ENCODE results near the gene TMEM158.

The TMEM158 gene

GRCh38 chr3:45232521-45232920, 6.4 kb upstream of the TMEM158 start:
- no peak for DNase-seq (ENCODE audit: low read depth)

DNA sequence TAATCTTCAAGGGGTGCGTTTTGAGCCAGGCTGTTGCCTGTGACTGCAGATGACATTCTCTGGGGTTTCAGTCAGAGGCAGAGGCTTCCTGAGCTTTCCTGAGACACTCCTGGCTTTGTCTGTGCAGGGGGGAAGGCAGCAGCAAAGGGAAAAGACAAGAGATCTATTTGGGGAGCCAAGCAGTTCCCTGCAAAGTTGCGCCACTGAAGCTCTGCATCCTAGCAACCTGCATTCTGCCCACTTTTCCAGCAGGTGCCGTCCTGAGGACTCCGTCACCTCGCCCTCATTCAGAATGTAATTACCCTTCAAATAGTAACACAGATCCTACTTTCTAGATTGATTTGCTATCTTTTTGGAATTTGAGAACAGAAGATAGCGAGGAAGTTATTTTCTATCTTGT, 1.9 kb upstream of the TMEM158 start:
- DNase-seq (ENCODE audit: low read depth): no peak

DNA sequence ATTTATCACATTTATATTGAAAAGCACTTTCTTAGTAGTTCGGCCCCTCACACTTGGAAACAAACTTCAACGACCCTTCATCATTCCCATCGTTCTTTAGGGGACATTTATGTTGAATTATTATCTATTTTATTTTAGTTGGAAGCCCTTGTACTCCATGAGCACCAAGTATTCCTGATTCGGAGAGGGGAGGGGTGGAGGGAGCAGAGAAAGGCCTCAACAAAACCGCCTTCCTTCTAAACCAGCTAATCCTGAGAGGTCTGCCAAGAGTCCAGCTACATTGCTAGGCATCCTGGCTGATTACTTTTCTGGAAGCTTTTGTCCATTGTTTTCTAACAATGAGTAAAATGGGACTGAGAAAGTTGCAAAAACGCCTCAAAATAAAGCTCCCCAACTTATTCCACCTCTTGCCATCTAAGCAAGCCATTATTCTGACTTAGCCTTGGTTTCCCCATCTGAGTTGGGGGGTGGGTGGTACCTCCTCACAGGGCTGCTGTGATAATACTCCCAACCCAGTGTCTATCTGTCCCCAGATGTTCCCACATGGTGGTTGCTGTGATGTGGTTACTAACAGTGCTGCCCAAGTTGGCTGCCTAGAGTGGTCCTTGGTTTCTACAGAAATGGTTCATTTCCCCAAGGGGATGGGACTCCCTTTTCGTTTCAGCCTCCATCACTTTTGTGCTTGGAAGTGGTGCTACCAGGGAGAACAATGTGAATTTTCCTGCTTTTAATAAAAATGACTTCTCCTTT, 1.2 kb upstream of the TMEM158 start:
- DNase-seq (ENCODE audit: low read depth): no peak

GRCh38 chr3:45225465-45226205, 452 bp downstream of the TMEM158 start:
- DNase-seq (ENCODE audit: low read depth): no peak

- no peak for DNase-seq (ENCODE audit: low read depth)
These were observed 1.1 kb downstream of the TMEM158 start for GRCh38 chr3:45224824-45225464.

DNA sequence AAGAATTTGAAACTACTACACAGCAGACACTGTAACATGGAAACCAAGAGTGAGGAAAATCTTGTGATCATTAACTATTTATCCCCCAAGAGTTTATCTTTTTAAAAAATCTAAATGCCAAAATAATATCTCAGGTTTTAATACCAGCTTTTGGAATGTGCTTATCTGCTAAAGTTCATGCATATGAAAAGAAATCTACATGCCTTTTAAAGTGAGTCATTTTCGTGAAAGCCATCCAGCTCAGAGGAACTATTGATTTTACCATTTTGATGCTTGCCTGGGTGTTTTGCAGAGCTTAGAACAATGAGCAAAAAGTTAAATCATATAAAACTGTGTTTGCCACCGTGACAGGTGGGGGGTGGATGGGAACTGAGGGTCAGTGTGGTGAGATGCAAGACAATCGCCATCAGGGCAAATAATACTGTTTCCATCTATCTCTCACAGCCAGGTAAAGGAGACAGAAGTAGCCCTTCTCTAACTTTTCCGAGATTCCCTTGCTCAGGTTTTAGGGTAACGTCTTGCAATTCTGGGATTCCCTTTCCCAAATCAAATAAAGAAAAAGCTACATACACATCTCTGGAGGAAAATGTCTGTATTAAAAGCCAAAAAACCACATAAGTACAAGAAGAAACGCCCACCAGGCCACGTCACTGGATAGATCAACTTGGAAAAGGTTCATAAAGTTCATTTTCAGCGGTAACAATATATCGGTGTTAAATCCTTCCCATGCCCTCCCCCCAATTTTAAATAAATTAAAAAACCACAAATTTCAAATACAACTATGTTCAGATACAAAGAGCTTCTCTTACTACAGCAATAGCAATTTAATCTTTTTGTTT, 2.0 kb downstream of the TMEM158 start:
- no peak for DNase-seq (ENCODE audit: low read depth)

GRCh38 chr3:45219694-45220093, 6.4 kb downstream of the TMEM158 start:
- no peak for DNase-seq (ENCODE audit: low read depth)

DNA sequence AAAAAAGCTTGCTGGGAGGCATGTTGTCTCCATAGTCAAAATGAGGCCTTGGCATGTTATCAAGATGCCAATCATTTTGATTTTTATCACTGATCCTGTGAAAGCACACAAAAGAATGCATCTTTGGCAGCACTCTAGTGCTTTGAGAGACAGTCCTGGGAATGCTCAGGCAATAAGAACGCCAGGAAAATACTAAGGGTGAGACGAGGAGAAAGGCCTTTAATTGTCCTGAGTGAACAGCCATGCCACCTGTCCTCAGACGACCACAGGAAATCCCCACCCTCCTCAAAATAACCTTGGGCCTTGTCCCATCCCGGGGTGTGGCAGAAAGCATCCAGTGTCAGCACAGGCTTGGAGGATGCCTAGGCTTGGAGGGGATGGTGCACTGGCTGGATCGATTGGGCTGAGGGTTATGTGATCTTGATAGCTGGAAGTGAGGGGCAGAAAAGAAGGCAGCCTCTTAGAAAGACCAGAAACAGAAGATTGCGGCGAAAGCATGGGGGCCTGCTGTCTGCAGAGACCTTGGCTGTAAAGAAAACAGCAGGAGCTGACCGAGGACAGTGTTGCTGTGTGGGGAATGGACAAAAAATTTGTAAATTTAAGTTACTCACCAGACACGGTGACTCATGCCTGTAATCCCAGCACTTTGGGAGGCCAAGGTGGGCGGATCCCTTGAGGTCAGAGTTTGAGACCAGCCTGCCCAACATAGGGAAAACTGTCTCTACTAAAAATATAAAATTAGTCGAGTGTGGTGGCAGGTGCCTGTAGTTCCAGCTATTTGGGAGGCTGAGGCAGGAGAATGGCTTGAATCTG, 7.3 kb downstream of the TMEM158 start:
- no peak for DNase-seq (ENCODE audit: low read depth)

- DNase-seq (ENCODE audit: low read depth): no peak
These were observed 10.0 kb downstream of the TMEM158 start for GRCh38 chr3:45216021-45216609.

DNA sequence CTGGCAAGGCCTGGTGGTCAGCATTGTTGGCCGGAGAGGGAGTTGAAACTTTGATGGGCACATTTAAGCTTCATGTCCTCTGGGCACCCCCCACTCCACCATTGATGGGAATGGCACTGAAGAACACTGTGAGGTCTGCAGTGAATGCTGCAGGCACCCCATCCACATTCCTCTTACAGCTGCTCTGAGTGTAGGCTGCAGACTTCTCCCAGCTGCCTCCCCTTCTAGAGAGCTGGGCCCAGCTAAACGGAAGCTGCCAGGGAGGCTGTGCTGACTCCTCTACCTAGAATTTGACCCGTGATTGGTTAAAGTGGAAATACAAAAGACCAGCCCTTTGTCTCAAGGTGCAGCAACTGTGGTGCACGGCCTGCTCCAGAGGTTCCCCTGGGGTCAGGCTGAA, 10.6 kb downstream of the TMEM158 start:
- DNase-seq (ENCODE audit: low read depth): no peak

DNA sequence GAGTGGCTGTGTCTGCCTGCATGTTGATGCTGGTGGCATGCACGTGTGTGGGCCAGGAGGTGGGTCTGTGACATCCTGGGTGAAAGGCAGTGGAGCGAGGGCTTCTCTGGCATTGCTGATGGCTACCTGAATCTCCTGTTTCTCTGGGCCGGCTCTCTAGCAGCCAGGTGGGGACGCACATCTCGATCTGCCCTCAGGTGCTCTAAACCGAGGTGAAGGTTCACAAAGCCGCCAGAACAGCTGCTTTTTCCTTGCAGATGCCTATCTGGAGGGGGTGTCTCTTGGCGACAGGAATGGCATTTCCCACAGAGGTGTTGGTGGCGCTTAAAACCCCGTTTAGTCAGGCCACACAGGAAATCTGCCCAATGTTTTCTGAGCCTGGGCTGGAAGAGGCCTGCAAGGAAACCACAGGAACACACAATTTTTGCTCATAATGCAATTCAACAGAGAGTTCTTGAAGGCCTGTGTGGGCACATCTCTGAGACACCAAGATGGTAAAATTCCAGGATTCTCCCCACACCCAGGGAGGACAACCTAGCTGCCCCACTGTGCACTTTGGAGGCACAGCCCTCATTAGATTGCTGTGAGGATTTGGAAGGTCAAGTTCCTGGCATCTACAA, 11.9 kb downstream of the TMEM158 start:
- no peak for DNase-seq (ENCODE audit: low read depth)

GRCh38 chr3:45212095-45212468, 14.0 kb downstream of the TMEM158 start:
- DNase-seq (ENCODE audit: low read depth): no peak

DNA sequence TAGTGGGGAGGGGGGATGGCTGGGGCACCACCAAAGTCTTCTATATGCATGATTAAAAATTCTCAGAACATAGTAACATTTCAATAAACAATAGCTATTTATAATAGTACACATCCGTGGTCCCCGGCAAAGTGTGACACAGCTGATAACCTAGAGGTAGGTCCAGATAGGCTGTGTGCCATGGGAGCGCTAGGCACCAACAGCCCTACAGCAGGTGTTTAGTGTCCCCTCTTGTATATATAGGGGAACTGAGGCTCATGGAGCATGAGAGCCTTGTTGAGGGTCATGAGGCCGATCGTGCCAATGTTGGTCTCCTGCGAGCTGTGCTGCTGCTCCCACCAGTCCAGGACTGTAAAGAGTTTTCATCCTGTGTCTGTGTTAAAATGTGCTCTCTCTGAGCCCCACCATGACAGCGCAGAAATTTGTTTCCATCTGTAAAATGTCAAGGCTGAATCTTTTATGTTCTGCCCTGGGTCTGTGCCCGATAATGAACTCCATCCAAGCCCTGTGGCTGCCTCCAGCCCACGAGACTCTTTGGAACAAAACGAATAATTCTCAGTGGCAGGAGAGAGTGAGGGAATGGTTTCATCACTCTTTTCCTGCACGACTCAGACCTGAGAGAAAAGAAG, 14.5 kb downstream of the TMEM158 start:
- DNase-seq (ENCODE audit: low read depth): no peak

- DNase-seq (ENCODE audit: low read depth): peak; percentile 72
These were observed 15.6 kb downstream of the TMEM158 start for GRCh38 chr3:45210308-45211041.

- DNase-seq (ENCODE audit: low read depth): no peak
These were observed 16.6 kb downstream of the TMEM158 start for GRCh38 chr3:45209526-45209925.

GRCh38 chr3:45208586-45208985, 17.5 kb downstream of the TMEM158 start:
- no peak for DNase-seq (ENCODE audit: low read depth)

- no peak for DNase-seq (ENCODE audit: low read depth)
These were observed 18.6 kb downstream of the TMEM158 start for GRCh38 chr3:45207446-45207845.

GRCh38 chr3:45205126-45205525, 21.0 kb downstream of the TMEM158 start:
- no peak for DNase-seq (ENCODE audit: low read depth)

DNA sequence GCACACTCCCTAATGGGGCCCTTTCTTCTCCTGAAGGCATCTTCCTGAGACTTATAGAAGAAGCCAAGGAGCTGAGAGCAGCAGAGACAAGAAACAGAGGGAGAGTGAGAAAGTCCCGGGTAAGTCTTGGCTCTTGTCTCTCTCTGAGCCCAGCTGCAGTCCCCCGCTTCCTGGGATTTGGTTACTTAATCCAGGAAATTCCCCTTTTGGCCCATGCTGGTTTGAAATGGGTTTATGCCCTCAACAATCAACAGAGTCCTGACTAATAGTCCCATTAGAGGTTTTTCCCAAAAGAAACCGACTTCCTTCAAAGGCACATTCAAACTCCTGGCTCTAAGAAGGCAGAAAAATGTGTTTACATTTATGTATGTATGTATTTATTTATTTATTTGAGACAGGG, 22.0 kb downstream of the TMEM158 start:
- no peak for DNase-seq (ENCODE audit: low read depth)

All from stimulated activated CD8-positive, alpha-beta memory T cell treated with anti-CD3 and anti-CD28 coated beads, Interleukin-12 subunit alpha, Interleukin-12 subunit beta, amount 100 ng/mL, for 1 hour (primary cell).